Mesenchymal stem cell (in vitro differentiated cells and primary cell): ENCODE measurements around the gene TFR2. TPM values are rescaled to one million over a fixed set of nuclear protein-coding genes. Genes with fewer than 3 reads are reported as not detected.

Experiments used
- small RNA-seq: library from polyadenylated mRNA; stranded (forward); fragments of <200 nt; extraction: miRNeasy Mini kit (QIAGEN cat#:217004); gene quantifications from one replicate; pipeline ENCODE3, GENCODE V24; 2013; ENCODE audit warnings: low read depth

Gene TFR2

Small RNAs within 50 kb of the gene (small RNA-seq; reads per million reads assigned to genes)
- gene SAP25 = not detected
